Spinal cord (tissue), 10 donors: ENCODE results near the gene GOLGA3. TPM values are rescaled to one million over a fixed set of nuclear protein-coding genes. Genes with fewer than 3 reads are reported as not detected.
"Not testable (repeated sequence)": the region's sequence is repeated elsewhere in the genome, so short reads cannot be mapped to it uniquely, and the experiment has no call there.

Experiments
- DNase-seq, 6 donors: peaks; one replicate each; pipeline versions ENCODE4 v3.0.0 to v3.0.0-alpha.2; 2013 to 2015; ENCODE audit warnings: low spot score in 6 of 6, low read depth in 4 of 6
- H3K27ac ChIP-seq: one replicate; pipeline ENCODE4 v1.5.1; 2013; ENCODE audit warnings: low read depth, low read length, control low read depth
- H3K27me3 ChIP-seq: one replicate; pipeline ENCODE4 v1.6.1; 2013; ENCODE audit warnings: low read length; ENCODE audit not compliant: control insufficient read depth, insufficient read depth
- H3K36me3 ChIP-seq: one replicate; pipeline ENCODE4 v1.6.1; 2013; ENCODE audit warnings: low read length; ENCODE audit not compliant: control insufficient read depth, insufficient read depth
- H3K4me1 ChIP-seq: one replicate; pipeline ENCODE4 v1.6.1; 2013; ENCODE audit warnings: low read length; ENCODE audit not compliant: control insufficient read depth, insufficient read depth
- H3K4me3 ChIP-seq: one replicate; pipeline ENCODE4 v1.5.1; 2013; ENCODE audit warnings: low read depth, low read length, control low read depth
- H3K9me3 ChIP-seq: one replicate; pipeline ENCODE4 v1.6.1; 2013; ENCODE audit warnings: low read length; ENCODE audit not compliant: control insufficient read depth, insufficient read depth
- WGBS: methylation state at CpG from one replicate; pipeline ENCODE4 v1.1.5; 2013; ENCODE audit warnings: missing lambda C conversion rate; ENCODE audit not compliant: insufficient coverage; 5-methylcytosine and 5-hydroxymethylcytosine counted together
- polyA plus RNA-seq, 2 donors: library from polyadenylated mRNA; unstranded; fragments of 120-200 nt; gene quantifications; one replicate each; pipeline ENCODE4 v1.2.1, GENCODE V29; 2013; ENCODE audit not compliant: insufficient read length in 2 of 2
- total RNA-seq, 2 donors: library from RNA; depleted of rRNA in 1 of 2; stranded (reverse); fragments of 120-200 nt in 1 of 2; fragments of >200 nt in 1 of 2; gene quantifications; one replicate each; pipeline versions ENCODE4 v1.2.3 to v1.2.4, GENCODE V29; 2013 to 2014
- donor health status: healthy.

Gene GOLGA3
- total and polyA plus RNA-seq, 4 donors: 33.0 to 50.4 (median 41.9) TPM

GRCh38 chr12:132761032-132761920, 67.4 kb downstream of the GOLGA3 start, which contains the start of gene ANKLE2:
Gene ANKLE2, minus strand, starts transcription at chr12:132761832. Its CDS starts 34 bp downstream, at chr12:132761798.
- no peaks in the 10 kb centered on the region for H3K9me3 ChIP-seq
- H3K36me3 ChIP-seq: peaks cover 36% of the 10 kb centered on the region
- H3K27me3 ChIP-seq: no peaks in the 10 kb centered on the region
- H3K27ac ChIP-seq: peak within 1 kb of the TSS; percentile 94
- H3K4me3 ChIP-seq: peak within 1 kb of the TSS; percentile 80
- peak in 4 of 6 donors; percentile 11 to 57 (median 26) for DNase-seq
- WGBS: under 1% methylated on average over 97 of the region's 97 CpGs
- peaks cover 23% of the 10 kb centered on the region for H3K4me1 ChIP-seq

GRCh38 chr12:132759359-132759758, 69.3 kb downstream of the GOLGA3 start:
- Histone ChIP-seq H3K4me3 (no peak overlapping the region), H3K9me3 (no peaks in the 10 kb centered on the region), H3K27me3 (no peaks in the 10 kb centered on the region), H3K4me1 (peaks cover 23% of the 10 kb centered on the region), H3K27ac (no peak overlapping the region), H3K36me3 (peaks cover 44% of the 10 kb centered on the region)
- 100% methylated on average over 4 of the region's 8 CpGs for WGBS
- no peak for DNase-seq

GRCh38 chr12:132758825-132759224, 69.8 kb downstream of the GOLGA3 start:
- H3K27ac ChIP-seq, H3K27me3 ChIP-seq, H3K9me3 ChIP-seq, DNase-seq, H3K4me3 ChIP-seq: not testable (repeated sequence)
- peaks cover 23% of the 10 kb centered on the region for H3K4me1 ChIP-seq
- H3K36me3 ChIP-seq: peaks cover 42% of the 10 kb centered on the region
- WGBS: 95% methylated on average over 9 of the region's 28 CpGs

GRCh38 chr12:132754160-132754932, 74.3 kb downstream of the GOLGA3 start:
- no peak overlapping the region for H3K4me3 ChIP-seq
- peaks cover 78% of the 10 kb centered on the region for H3K36me3 ChIP-seq
- no peaks in the 10 kb centered on the region for H3K27me3 ChIP-seq
- no peaks in the 10 kb centered on the region for H3K9me3 ChIP-seq
- no peaks in the 10 kb centered on the region for H3K4me1 ChIP-seq
- H3K27ac ChIP-seq: no peak overlapping the region
- 82% methylated on average over 8 of the region's 14 CpGs for WGBS
- no peak for DNase-seq

GRCh38 chr12:132753670-132754069, 75.0 kb downstream of the GOLGA3 start:
- not testable (repeated sequence) for H3K27ac ChIP-seq, H3K4me1 ChIP-seq, DNase-seq, H3K27me3 ChIP-seq, H3K9me3 ChIP-seq, H3K4me3 ChIP-seq
- WGBS: 95% methylated on average over 5 of the region's 7 CpGs
- H3K36me3 ChIP-seq: peaks cover 80% of the 10 kb centered on the region

- DNase-seq: no peak
- peaks cover 94% of the 10 kb centered on the region for H3K36me3 ChIP-seq
- H3K27ac ChIP-seq: no peak overlapping the region
- H3K27me3 ChIP-seq: no peaks in the 10 kb centered on the region
- WGBS: 89% methylated on average over 10 of the region's 10 CpGs
- H3K4me1 ChIP-seq: no peaks in the 10 kb centered on the region
- H3K9me3 ChIP-seq: no peaks in the 10 kb centered on the region
- no peak overlapping the region for H3K4me3 ChIP-seq
Observed at GRCh38 chr12:132748319-132748718, 80.3 kb downstream of the GOLGA3 start.

- Histone ChIP-seq H3K4me3 (no peak overlapping the region), H3K36me3 (peaks cover 94% of the 10 kb centered on the region), H3K9me3 (no peaks in the 10 kb centered on the region), H3K4me1 (no peaks in the 10 kb centered on the region), H3K27me3 (no peaks in the 10 kb centered on the region), H3K27ac (no peak overlapping the region)
- DNase-seq: no peak
- over 99% methylated on average over 19 of the region's 22 CpGs for WGBS
Observed at GRCh38 chr12:132747896-132748295, 80.8 kb downstream of the GOLGA3 start.

GRCh38 chr12:132747395-132747794, 81.3 kb downstream of the GOLGA3 start:
- no peak for DNase-seq
- Histone ChIP-seq H3K9me3 (no peaks in the 10 kb centered on the region), H3K4me3 (no peak overlapping the region), H3K4me1 (no peaks in the 10 kb centered on the region), H3K27ac (no peak overlapping the region), H3K27me3 (no peaks in the 10 kb centered on the region), H3K36me3 (peaks cover 93% of the 10 kb centered on the region)
- WGBS: 95% methylated on average over 7 of the region's 11 CpGs

GRCh38 chr12:132746613-132747012, 82.1 kb downstream of the GOLGA3 start:
- Histone ChIP-seq H3K4me1 (no peaks in the 10 kb centered on the region), H3K27ac (no peak overlapping the region), H3K36me3 (peaks cover 89% of the 10 kb centered on the region), H3K9me3 (no peaks in the 10 kb centered on the region), H3K4me3 (no peak overlapping the region), H3K27me3 (no peaks in the 10 kb centered on the region)
- DNase-seq: no peak
- 100% methylated on average over 1 of the region's 3 CpGs for WGBS
